Left cardiac atrium (tissue), 4 donors: ENCODE data around the gene NHSL2. TPM values are rescaled to one million over a fixed set of nuclear protein-coding genes. Genes with fewer than 3 reads are reported as not detected.

Source experiments
- ATAC-seq, 2 donors: fragments of 200-7000 bp; cut with Tn5 transposase; one replicate each; pipeline ENCODE4 v1.9.1; 2020; ENCODE audit warnings: mild to moderate bottlenecking in 2 of 2, moderate library complexity in 2 of 2
- DNase-seq: peaks from one replicate; pipeline ENCODE4 v3.0.0-alpha.2; 2020
- intact Hi-C, 2 donors: fragments of 100-400 bp; cut with DNase I; formaldehyde crosslinking; loops; one replicate each; pipeline versions ENCODE4 v1.14.1 to v1.15.1; 2022 to 2023
- total RNA-seq, 2 donors: library from RNA; stranded (reverse); fragmentation: NEBNext Ultra II Directional; extraction: Animal tissue kit (Norgen Biotek cat#: 25700); gene quantifications; one replicate each; pipeline ENCODE4 v1.2.1, GENCODE V29; 2021
- donor health status: DM: no; HTN: yes; CAD: no.
- donor health status: DM: no; HTN: yes; CAD: no; lungs with severe emphysema.
- donor health status: DM: yes; HTN: yes; CAD: no.
- donor health status: Dilated cardiomyopathy.

Gene NHSL2
- total RNA-seq, 2 donors from 2014 or later, result 6.1 to 8.8 TPM

DNA sequence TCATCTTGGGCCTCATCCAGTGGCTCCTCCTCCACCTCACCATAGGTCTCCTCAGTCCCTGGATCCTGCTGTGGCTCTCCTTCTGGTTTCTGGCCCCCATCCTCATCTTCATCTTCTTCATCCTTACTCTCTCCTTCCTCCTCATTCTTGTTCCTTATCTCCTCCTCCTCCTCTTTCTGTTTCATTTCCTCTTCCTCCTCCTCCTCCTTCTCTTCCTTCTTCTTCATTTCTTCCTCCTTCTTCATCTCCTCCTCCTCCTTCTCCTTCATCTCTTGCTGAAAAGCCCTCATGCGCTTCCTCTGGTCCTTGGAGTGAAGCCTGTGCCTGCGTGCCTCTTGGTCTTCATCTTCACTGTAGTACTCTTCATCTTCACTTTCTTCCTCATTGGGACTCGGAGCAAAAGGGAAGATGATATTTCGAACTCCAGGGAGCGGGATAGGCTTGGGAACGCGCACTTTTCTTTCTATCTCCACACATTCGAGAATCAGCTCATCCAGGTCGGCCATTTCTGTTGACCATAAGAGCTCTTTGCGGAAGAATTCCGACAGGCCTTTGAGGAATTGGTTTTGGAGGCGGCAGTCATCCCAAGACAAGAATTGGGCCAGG is 219.6 kb downstream of the NHSL2 start:
- intact Hi-C loops, result no loop called here
- ATAC-seq (no peak), DNase-seq (no peak)

DNA sequence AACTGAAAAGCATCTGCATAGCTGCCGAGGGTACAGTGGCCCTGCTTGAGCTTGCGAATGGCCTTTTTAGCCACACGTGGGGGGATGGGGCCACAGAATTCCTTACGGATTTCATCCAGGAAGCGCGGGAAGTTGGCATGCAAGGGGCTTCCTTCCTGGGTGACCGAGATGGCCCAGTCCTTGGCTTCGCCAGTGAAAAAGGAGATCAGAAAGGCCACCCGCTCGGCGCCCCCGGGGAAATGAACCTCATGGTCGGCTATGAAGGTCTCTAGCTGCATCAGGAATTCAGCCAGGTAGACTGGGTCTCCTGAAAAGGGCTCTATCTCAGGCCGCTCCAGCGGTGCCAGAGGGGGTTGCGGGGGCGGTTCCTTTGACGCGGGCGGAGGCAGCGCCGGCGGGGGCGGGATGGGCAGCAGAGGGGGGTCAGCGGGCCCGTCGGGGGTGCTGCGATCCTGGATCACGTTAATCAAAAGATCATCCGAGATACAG is 220.2 kb downstream of the NHSL2 start:
- no peak for ATAC-seq
- intact Hi-C loops, result no loop called here
- DNase-seq, result no peak

DNA sequence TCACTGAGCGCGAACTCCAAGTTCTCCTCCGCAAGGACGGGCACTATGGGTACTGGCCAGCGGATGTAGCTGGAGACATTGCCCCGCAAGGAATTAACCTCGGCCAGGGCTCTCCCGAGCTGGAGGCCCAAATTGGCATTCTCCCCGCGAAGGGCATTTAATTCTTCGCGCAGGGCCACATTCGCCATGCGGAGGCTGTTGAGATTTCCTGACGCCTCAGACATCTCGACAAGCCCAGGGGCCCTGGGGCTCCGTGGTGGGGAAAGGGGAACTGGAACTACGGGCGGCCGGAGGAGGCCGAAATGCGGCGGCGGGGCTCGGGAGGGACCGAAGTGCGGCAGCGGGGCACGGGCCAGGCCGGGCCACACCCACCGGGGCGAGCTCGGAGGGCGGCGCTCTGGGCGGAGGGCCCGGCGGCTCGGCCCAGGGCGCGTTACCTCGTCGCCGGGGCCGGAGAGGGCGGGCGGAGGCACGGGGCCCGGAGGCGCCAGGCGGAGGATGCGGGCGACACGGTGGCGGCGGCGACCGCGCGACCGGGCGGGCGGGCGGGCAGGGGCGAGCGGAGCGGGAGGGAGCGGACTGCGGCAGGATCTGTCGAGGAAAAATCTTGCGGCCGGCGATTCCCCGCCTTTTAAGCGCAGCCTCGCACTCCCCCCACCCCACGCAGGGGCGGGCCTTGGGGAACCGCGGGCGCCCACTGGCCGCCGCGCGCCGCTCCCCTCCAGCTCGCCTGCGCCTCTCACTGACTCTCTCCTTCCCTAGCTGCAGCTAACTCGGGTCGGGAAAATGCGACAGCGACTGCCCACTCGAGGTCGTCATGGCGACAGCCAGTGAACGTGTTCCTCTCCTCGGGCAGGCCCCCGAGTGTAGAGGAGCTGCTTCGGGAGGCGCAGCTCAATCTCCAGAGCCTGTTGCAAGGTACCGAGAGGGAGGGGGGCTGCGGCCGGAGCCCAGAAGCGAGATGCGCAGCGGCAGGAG is 221.0 kb downstream of the NHSL2 start, which contains the start of gene RTL5:
Gene RTL5 (minus strand): TSS at position 599 of the 978 bp plus-strand sequence.
- intact Hi-C loops, result no loop called here
- peak; percentile 90 for DNase-seq
- ATAC-seq, result peak; percentile 95 to 97

DNA sequence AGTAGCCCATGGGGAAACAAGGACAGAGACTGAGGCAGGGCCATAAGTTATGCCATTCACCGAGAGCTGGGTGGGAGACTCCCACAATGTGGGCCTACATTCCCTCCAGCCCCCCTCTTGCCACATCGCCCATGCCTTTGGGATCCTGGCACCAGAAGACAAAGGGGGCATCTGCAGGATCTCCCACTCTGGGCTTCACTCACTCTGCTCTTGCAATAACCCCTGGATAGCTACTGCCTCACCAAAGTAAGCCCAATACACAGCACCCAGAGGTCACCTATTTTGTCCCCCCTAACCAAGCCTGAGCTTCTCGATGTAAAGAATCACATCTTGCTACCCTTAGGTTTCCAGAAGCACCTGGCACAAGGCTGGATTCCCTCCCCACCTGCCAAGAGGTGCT is 221.8 kb downstream of the NHSL2 start:
- DNase-seq, result no peak
- intact Hi-C loops, result no loop called here
- no peak for ATAC-seq

DNA sequence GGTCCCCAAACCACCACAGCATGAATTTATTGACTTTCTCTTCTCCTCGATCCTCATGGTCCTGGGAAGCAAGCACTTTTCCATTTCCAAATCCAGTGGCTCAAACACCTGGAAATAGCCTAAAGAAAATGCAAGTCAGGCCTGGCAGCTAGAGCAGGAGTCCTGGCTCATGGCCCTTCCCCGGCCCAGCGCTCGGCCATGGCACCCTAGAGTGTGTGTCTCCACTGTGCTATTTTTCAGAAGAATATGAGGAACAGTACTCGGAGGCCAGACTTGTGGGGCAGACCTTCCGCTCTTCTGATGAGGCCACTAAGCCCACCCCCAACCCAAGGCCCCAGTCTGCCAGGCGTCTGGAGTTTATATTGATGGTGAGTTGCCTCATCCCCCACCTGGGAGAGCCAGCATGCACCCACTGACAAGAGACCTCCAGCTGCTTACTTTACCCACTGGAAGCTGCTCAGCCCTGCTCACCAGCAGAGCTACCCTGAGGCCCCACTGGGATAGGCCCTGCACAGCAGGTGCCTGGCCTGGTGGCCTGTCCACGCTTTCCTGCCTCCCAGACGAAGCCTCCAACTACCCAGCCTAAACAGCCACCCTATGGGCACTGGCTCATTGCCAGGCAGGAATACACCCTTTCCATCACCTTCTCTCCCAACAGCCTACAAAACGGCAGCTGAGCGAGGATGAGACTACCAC is 223.4 kb downstream of the NHSL2 start:
- ATAC-seq (no peak), DNase-seq (no peak)
- intact Hi-C loops, result no loop called here

DNA sequence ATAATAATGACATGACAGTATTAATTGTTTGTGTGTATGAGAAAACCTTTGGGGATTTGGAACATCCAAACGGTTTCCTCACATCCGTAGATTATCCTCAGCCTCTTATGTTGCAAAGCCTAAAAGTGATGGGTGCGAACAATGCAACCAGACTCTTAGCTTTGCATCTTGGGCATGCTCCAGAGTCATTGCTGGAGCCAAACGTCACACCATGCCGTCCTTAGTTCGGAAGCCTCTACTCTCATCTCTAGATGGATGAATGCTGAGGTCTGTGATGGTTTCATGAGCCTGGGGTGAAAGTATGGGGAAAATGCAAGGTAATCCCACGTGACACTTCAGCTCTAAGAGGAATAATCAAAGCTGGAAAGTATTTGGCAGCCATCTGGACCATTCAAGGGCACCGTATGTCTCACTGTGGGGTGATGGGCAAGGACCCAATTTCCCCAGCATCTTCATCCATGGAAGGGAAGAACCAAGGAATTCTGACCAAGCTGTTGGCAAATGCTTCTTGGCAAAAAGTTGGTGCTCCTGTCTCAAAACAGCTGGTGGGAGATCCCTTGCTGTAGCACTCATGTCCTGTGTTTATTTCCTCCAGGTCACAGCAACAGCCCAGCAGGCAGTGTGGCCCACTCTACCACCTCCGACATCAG is 227.3 kb downstream of the NHSL2 start:
- intact Hi-C loops, result no loop called here
- no peak for ATAC-seq
- no peak for DNase-seq

DNA sequence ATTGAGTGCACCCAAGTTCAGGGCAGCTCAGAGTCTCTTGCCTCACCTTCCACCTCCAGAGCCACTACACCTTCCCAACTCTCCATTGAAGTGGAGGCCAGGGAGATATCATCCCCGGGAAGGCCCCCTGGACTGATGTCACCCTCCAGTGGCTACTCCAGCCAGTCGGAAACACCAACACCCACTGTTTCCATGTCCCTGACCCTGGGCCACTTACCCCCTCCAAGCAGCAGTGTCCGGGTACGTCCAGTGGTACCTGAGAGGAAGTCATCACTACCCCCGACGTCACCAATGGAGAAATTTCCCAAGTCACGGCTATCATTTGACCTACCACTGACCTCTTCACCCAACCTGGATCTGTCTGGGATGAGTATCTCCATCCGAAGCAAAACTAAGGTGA is 228.9 kb downstream of the NHSL2 start:
- DNase-seq, result no peak
- intact Hi-C loops, result no loop called here

DNA sequence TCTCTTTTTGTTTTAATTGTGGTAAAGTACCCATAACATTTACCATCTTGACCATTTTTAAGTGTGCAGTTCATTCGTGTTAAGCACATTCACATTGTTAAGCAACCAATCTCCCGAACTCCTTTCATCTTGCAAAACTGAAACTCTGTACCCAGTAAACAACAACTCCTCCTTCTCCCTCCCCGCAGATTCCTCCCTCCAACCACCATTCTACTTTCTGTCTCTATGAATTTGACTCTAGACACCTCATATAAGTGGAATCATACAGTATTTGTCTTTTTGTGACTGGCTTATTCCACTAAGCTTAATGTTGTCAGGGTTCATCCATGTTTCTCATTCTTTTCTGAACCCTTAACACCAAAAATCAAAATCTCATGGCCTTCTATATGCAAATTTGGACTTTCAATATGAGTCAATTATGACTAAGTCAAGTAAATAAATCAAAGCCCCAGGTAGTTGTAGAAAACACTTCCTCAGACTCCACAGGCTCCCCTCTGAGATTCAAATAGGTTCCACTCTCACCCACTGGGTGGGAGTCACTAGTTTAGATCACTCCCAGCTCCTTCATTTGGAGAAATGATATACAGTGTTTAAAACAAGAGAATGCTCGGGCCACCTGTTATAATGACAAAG is 230.8 kb downstream of the NHSL2 start:
- DNase-seq (no peak), ATAC-seq (no peak)
- intact Hi-C loops, result no loop called here

More for the DNA sequence above, 228.9 kb downstream of the NHSL2 start:
- ATAC-seq, result no peak

DNA sequence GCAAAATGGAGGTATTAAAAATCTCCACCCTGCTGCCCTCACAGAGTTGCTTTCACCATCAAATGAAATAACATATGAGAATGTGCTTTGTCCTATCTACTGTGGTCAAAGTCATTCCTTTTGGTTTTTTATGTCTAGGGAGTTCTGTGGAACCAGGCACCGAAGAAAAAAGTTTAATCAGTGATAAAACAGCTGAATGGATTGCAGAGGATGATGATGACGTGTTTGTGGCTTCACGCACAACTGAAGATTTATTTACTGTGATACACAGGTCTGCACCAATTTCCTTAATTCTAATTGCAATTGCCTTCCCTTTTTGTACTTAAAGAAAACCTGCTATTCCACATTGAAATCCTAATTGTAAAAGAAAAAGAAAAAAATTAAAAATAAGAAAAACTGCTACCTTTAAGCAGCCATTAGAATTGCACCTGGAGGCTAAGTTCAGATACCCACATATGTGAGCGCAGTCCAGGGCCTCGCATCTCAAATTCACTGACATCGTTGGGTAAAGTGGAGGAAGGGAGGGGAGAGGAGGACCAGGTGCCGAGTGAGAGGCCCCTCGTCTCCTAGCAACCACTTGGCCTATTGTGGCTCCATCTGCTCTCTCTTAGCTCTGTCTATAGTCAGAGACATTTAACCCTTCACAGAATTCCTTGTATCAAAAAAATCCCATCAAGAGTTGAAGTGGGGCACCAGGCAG is 231.6 kb downstream of the NHSL2 start:
- intact Hi-C loops, result no loop called here
- DNase-seq (no peak), ATAC-seq (no peak)

DNA sequence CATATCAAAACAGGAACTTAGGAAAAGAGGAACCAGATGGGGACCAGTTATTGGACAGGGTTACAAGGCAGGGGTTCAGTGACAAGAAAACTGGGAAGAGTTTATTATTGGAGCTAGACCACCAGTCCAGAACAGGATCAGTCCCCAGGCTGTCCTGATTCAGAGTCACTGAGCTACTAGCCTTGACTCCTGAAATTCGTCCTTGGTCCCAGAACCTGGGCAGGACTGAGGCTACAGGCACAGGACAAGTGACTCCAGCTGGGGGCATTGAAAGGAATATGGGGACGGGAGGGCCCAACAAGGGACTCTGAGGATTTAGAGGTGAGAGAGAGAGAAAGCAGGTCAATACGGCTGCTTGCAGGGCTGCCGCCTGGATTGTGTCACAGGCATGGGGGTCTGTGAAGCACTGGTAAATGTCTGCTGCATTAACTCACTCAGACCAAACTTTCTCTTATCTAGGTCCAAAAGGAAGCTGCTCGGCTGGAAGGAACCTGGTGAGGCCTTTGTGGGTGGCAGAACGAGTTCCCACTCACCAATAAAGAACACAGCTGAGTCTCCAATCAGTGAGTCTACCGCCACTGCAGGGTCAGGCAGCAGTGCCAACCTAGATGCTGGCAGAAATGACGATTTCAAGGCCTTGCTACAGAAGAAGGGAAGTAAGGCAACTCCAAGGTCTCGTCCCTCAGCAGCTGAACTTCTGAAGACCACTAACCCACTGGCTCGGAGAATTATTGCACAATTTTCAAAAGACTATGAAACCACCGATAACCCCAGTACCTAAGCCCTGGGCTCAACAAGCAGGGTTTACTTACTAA is 232.4 kb downstream of the NHSL2 start:
- intact Hi-C loops, result no loop called here
- no peak for DNase-seq
- ATAC-seq, result no peak

DNA sequence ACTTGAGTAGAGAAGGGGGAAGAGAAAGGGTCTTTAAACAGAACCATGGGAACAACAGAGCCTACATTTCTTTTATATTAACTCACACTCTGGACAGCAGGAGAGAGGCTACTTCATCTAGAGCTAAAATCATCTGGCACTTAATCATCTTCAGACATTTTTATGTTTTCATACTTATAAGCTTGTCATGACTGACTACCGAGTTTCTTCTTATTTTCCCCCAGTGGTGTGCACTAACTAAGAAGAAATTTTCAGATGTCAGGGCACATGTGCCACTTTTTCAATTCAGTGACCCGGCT is 232.9 kb downstream of the NHSL2 start:
- intact Hi-C loops, result no loop called here
- no peak for ATAC-seq

DNA sequence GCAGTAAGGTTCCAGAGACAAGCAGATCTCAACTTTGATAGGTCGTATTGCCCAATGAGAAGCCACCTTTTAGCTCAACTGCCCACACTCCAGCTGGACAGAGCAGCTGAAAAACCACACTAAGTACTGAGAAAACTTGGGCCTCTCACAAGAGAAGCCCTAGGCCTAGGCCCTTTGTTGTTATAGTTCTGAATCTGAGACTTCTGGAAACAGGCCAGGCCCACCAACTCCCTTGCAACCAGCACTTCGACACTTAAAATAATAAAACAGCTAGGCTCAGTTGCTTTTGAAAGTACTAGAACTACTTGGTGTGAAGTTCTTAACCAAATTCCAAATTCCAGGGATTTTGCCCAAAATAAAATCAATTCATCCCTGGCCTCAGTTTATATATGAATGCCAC is 234.5 kb downstream of the NHSL2 start:
- no peak for ATAC-seq
- DNase-seq, result no peak
- intact Hi-C loops, result no loop called here

More for the DNA sequence above, 232.9 kb downstream of the NHSL2 start:
- DNase-seq, result no peak

DNA sequence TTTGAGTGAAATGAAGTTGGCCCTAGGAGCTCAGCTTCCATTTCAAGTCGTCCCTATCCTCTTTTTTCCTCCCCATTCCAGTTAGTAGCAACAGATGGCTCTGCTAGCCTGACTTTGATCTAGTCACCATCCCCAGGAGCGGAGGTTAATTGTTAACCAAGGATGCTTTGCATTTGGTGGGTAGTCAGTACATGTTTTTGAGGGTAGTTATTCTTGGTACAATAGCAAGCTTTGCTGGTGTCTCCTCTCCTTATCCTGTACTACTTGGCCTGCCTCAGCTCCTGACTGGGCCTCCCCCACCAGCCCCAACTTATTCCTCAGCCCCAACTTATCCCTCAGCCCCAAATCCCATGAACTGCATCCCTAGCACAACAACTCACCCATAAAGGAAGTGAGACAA is 235.9 kb downstream of the NHSL2 start:
- DNase-seq (no peak), ATAC-seq (no peak)
- intact Hi-C loops, result no loop called here

DNA sequence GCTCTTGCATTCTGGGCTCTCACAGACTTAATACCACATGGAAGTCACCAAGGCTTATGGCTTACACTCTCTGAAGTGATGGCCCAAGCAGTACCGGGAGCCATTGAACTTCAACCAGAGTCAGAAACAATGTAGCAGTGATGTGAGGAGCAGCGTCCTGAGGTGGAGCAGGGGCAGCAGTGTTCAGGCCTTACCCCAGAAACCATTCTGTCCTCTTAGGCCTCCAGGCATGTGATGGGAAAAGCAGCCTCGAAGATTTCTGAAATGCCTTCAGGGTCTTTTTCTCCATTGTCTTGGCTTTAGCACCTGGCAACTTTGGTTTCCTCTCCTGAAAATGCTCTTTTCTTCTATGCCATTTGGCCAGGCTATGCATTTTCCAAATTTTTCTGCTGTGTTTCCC is 248.1 kb downstream of the NHSL2 start:
- ATAC-seq (no peak), DNase-seq (no peak)
- intact Hi-C loops, result no loop called here

DNA sequence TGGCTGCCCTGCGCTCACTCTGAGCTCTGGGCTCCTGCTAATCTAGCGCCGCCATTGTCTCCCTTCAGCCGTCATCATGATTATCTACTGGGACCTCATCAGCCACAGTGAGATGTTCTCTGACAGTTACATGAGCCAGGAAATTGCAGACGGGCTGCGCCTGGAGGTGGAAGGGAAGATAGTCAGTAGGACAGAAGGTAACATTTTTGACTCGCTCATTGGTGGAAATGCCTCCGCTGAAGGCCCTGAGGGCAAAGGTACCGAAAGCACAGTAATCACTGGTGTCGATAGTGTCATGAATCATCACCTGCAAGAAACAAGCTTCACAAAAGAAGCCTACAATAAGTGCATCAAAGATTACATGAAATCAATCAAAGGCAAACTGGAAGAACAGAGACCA is 249.1 kb downstream of the NHSL2 start:
- ATAC-seq, result no peak
- no peak for DNase-seq
- intact Hi-C loops, result no loop called here

DNA sequence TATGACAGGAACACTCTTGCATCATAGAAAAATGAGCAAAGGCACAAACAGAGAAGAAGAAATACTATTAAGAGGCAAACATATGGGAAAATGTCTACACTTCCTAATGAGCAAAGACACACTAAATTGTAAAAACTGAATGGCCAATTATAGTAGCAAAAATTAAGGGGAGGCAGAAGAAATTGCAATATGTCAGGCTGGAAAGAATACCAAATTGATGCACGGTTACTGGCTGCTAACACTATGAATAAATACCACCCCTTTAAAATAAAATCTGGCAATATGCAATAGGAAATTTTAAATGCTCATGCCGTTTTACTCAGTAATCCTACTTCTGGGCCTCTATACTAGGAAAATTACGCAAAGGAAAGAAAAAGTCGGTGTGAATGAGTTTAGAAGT is 254.9 kb downstream of the NHSL2 start:
- intact Hi-C loops, result no loop called here
- ATAC-seq, result no peak
- no peak for DNase-seq

DNA sequence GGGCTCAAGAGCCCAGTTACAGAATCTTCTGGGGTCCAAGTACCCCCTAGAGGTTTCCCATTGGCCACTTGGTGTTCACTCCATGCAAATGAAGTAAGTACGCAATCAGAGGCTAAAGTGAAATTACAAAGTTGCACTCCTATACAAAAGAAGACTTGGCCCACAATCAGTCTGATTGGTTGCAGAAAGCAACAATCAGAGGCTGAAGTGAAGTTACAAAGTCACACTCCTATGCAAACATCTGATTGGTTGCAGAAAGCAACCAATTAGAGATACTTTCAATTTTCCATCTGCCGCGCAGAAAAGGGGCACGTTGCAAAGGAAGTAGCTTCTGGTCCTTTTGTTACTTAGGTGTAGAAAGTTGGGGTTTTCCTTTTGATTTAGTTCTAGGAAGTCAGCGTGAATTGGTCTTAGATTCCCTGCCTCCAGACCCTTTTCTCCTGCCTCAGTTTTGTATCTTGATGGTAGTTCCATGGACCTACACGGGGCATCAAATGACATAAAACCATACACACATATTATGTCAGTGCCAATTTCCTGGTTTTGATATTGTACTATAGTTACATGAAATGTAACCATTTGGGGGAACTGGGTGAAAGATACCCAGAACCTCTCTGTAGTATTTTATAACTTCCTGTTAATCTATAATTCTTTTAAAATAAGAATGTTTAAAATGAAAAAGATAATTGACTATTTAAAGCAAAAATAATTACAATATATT is 258.5 kb downstream of the NHSL2 start:
- intact Hi-C loops, result no loop called here
- ATAC-seq (no peak), DNase-seq (no peak)
